Peyer's patch (tissue), 4 donors: ENCODE data around the gene ZDHHC11.
"Not testable (repeated sequence)": the region's sequence is repeated elsewhere in the genome, so short reads cannot be mapped to it uniquely, and the experiment has no call there.

Experiments used
- CTCF ChIP-seq, 6 experiments: fragments of 450-650 bp in 4 of 6; fragments of 200-600 bp in 2 of 6; sonication (generic) in 1 of 6; IDR thresholded peaks; one replicate each; pipeline ENCODE4 v1.5.1; 2017 to 2019; ENCODE audit warnings: antibody characterized with exemption in 6 of 6, mild to moderate bottlenecking in 3 of 6, moderate library complexity in 1 of 6
- POLR2A ChIP-seq, 2 donors: fragments of 450-650 bp; IDR thresholded peaks; one replicate each; pipeline ENCODE4 v1.5.1; 2017; ENCODE audit warnings: antibody characterized with exemption in 2 of 2, mild to moderate bottlenecking in 2 of 2, moderate library complexity in 2 of 2

- not testable (repeated sequence) for TF ChIP-seq CTCF, POLR2A (IDR thresholded peaks at IDR 0.05)
Measured at GRCh38 chr5:840974-841435, 9.8 kb downstream of the ZDHHC11 start.
